HFFc6 (cell line): ENCODE results near the gene ARHGEF6. TPM values are rescaled to one million over a fixed set of nuclear protein-coding genes. Genes with fewer than 3 reads are reported as not detected.
A peak's percentile ranks its signal among the peaks of the same experiment; 100 is the strongest.
"Not testable (repeated sequence)": the region's sequence is repeated elsewhere in the genome, so short reads cannot be mapped to it uniquely, and the experiment has no call there.

Source experiments
- DNase-seq: peaks from one replicate; pipeline ENCODE4 v3.0.0-alpha.2; 2018
- H3K27ac Mint-ChIP-seq: 2 replicates; pipeline ENCODE4 v1.8.0; 2020; ENCODE audit warnings: mild to moderate bottlenecking, mixed read lengths
- H3K27me3 Mint-ChIP-seq: 2 replicates; pipeline ENCODE4 v1.8.0; 2021; ENCODE audit warnings: mild to moderate bottlenecking, moderate library complexity, mixed read lengths; ENCODE audit not compliant: insufficient read depth
- H3K36me3 Mint-ChIP-seq: 2 replicates; pipeline ENCODE4 v1.8.0; 2021; ENCODE audit warnings: low read depth, mixed read lengths
- H3K4me1 Mint-ChIP-seq: 2 replicates; pipeline ENCODE4 v1.8.0; 2020; ENCODE audit warnings: low read depth, mixed read lengths
- H3K4me3 Mint-ChIP-seq: 2 replicates; pipeline ENCODE4 v1.8.0; 2020; ENCODE audit warnings: mild to moderate bottlenecking, moderate library complexity, mixed read lengths
- H3K9me3 Mint-ChIP-seq: 2 replicates; pipeline ENCODE4 v1.8.0; 2020; ENCODE audit warnings: mild to moderate bottlenecking, mixed read lengths
- total RNA-seq, 6 experiments: library from RNA; stranded (reverse); fragmentation: NEBNext Ultra II Directional; extraction: Animal tissue kit (Norgen Biotek cat#: 25700); gene quantifications; 2 replicates in 1 of 6; 3 replicates in 5 of 6; pipeline ENCODE4 v1.2.3, GENCODE V29; 2021
- TF ChIP-seq, protein P1 (sequence below): fragments of 200-600 bp; sonication (generic); IDR thresholded peaks from 2 replicates; pipeline ENCODE4 v1.5.0; 2021; ENCODE audit warnings: antibody characterized with exemption, mild to moderate bottlenecking

ARHGEF6 gene
- total RNA-seq, 6 experiments from 2014 or later: 2.5 to 5.4 (median 4.9) TPM

DNA sequence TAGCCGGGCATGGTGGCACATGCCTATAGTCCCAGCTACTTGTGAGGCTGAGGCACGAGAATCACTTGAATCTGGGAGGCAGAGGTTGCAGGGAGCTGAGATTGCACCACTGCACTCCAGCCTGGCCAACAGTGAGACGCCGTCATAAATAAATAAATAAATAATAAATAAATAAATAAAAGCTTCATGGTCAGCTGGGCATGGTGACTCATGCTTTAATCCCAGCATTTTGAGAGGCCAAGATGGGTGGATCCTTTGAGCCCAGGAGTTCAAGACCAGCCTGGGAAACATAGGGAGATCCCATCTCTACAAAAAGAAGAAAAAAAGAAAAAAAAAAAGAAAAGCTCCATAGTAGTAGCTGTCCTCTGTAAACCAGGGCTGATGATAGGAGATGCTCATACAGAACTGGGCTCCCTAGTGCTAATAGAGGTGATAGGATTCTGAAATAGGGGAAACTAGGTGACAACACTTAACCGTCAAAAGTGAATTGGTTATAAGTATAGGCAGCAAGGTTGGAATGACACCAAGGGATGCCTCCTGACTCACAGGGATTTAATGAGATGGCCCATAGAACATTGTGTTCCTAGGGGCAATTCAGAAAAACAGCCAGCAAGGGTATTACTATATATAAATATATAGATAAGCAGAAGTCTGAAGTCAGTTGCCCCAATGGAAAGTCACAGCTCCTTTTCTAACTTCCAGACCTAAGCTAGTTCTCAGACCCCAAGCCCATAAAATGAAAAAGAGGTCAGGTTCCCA, 41.8 kb upstream of the ARHGEF6 start:
- DNase-seq: no peak
- Mint-ChIP-seq H3K27ac (peak overlapping the region; percentile 70), H3K36me3 (peaks cover 6% of the 10 kb centered on the region; the same call in 1 of the 2 replicates), H3K4me1 (peaks cover 22% of the 10 kb centered on the region), H3K9me3 (no peaks in the 10 kb centered on the region), H3K4me3 (no peak overlapping the region), H3K27me3 (peaks cover 2% of the 10 kb centered on the region)
- TF ChIP-seq, protein P1, sequence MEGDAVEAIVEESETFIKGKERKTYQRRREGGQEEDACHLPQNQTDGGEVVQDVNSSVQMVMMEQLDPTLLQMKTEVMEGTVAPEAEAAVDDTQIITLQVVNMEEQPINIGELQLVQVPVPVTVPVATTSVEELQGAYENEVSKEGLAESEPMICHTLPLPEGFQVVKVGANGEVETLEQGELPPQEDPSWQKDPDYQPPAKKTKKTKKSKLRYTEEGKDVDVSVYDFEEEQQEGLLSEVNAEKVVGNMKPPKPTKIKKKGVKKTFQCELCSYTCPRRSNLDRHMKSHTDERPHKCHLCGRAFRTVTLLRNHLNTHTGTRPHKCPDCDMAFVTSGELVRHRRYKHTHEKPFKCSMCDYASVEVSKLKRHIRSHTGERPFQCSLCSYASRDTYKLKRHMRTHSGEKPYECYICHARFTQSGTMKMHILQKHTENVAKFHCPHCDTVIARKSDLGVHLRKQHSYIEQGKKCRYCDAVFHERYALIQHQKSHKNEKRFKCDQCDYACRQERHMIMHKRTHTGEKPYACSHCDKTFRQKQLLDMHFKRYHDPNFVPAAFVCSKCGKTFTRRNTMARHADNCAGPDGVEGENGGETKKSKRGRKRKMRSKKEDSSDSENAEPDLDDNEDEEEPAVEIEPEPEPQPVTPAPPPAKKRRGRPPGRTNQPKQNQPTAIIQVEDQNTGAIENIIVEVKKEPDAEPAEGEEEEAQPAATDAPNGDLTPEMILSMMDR: no peak

DNA sequence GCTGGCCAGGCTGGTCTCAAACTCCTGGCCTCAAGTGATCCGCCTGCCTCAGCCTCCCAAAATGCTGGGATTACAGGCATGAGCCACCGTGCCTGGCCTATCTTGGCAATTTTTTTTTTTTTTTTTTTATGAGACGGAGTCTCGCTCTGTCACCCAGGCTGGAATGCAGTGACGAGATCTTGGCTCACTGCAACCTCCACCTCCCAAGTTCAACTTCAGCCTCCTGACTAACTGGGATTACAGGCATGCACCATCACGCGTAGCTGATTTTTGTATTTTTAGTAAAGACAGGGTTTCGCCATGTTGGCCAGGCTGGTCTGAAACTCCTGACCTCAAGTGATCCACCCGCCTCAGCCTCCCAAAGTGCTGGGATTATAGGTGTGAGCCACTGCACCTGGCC, 39.0 kb upstream of the ARHGEF6 start:
- not testable (repeated sequence) for H3K27ac Mint-ChIP-seq, H3K9me3 Mint-ChIP-seq, H3K27me3 Mint-ChIP-seq, DNase-seq, H3K4me3 Mint-ChIP-seq, H3K36me3 Mint-ChIP-seq
- peaks cover 34% of the 10 kb centered on the region for H3K4me1 Mint-ChIP-seq

DNA sequence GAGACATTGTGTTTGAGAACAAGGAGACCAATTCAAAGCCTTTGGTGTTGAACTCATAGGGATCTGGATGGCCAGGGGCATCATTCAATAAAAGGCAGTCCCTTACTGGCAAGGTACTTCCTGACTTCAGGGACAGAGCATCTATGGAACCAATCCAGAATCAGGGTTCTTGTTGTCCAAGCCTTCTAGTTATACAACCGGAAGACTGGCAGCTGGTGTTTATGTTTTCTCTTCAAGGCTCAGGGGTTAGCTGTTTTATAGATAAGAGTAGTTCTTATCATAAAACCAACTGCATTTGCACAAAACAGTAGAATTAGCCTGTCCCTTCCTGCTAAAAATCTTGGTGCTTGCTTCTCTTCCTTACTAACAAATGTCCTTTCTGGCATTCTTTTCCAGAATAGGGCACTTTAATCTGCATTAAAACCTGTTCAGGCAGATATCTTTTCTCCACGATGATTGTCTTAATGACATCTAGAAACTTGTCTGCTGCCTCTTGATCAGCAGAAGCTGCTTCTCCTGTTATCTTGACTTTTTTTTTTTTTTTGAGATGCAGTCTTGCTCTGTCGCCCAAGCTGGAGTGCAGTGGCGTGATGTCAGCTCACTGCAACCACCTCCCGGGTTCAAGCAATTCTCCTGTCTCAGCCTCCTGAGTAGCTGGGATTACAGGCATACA, 38.4 kb upstream of the ARHGEF6 start:
- Mint-ChIP-seq H3K27ac (no peak overlapping the region; the same call in 1 of the 2 replicates), H3K9me3 (no peaks in the 10 kb centered on the region), H3K4me3 (no peak overlapping the region), H3K36me3 (peaks cover 6% of the 10 kb centered on the region; the same call in 1 of the 2 replicates), H3K4me1 (peaks cover 34% of the 10 kb centered on the region), H3K27me3 (no peaks in the 10 kb centered on the region; the same call in 1 of the 2 replicates)
- DNase-seq: no peak
- TF ChIP-seq, protein P1: no peak

DNA sequence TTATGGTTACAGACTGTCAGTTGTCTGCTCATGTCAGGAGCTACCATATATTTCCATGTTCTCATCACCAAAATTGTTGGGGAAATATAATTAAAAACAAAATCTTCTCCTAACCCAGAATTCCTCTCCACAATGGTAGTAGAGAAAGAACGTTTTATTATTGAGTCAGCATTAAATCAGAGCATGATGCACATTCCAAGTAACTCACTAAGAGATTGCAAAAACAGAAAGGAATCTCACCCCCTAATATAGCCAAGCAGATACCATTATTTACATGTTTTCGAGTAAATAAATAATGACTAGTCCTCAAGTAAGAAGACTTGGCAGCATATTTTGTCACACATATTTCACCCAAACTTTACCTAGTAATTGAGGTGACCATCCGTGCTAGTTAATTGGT, 36.2 kb upstream of the ARHGEF6 start:
- Mint-ChIP-seq H3K27ac (no peak overlapping the region), H3K9me3 (no peaks in the 10 kb centered on the region), H3K4me1 (peaks cover 17% of the 10 kb centered on the region), H3K36me3 (peaks cover 6% of the 10 kb centered on the region; the same call in 1 of the 2 replicates), H3K27me3 (no peaks in the 10 kb centered on the region; the same call in 1 of the 2 replicates), H3K4me3 (no peak overlapping the region)
- DNase-seq: peak; percentile 31
- TF ChIP-seq, protein P1: no peak

DNA sequence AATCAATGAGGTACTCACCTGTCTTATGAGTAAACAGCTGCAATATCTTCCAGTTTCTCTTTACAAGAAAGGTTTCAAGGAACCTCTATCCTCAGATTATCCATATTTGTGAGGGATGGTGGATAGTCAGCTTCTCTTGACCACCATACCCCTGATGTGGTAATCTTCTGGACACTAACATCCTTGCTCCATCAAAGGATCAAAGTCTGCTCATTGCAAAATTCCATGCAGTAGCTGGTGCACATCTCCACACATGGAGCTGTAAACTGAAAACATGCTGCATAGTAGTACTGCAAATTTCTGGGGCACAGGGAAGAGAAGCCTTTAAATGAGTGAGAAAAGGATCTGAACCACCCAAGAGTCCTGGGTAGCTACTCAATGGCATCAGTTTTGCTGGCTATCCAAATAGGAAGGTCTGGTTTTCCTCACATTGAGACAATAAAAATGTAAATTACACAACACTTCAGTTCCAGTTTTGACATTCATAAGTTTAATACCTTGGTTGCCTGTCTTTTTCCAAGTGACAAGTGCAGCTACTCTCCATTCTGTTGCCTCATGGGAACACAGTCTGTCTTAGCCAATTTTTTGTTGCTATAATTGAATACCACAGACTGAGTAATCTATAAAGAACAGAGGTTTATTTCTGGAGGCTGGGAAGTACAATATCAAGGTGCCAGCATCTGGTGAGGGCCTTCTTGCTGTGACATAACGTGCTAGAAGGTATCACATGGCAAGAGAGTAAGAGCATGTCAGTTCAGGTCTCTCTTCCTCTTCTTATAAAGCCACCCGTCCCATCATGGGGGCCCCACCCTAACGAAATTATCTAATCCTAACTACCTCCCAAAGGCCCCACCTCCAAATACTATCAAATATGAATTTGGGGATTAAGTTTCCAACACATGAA, 34.4 kb upstream of the ARHGEF6 start:
- Mint-ChIP-seq H3K4me3 (no peak overlapping the region), H3K27me3 (no peaks in the 10 kb centered on the region)

More for the DNA sequence above, 34.4 kb upstream of the ARHGEF6 start:
- DNase-seq: no peak
- Mint-ChIP-seq H3K4me1 (peaks cover 12% of the 10 kb centered on the region), H3K9me3 (no peaks in the 10 kb centered on the region), H3K27ac (no peak overlapping the region), H3K36me3 (peaks cover 6% of the 10 kb centered on the region; the same call in 1 of the 2 replicates)
- TF ChIP-seq, protein P1: no peak
